Fibroblast of skin of right quadriceps (primary cell): ENCODE measurements around the gene SOX13.

Source experiments
- DNase-seq: peaks from one replicate; pipeline ENCODE4 v3.0.0-alpha.2; 2013

The SOX13 gene

GRCh38 chr1:204154568-204155255, 81.8 kb downstream of the SOX13 start:
- DNase-seq: no peak

GRCh38 chr1:204155881-204156280, 83.0 kb downstream of the SOX13 start:
- DNase-seq: no peak

- DNase-seq: no peak
These were observed 85.0 kb downstream of the SOX13 start for GRCh38 chr1:204157962-204158361.

- DNase-seq: no peak
These were observed 88.9 kb downstream of the SOX13 start for GRCh38 chr1:204161609-204162493.

GRCh38 chr1:204162494-204163074, 89.7 kb downstream of the SOX13 start:
- DNase-seq: peak; percentile 60

GRCh38 chr1:204166219-204166618, 93.3 kb downstream of the SOX13 start, which contains the start of gene REN:
REN (minus strand) TSS chr1:204166337; CDS start chr1:204166293, 44 bp downstream.
- DNase-seq: no peak

- DNase-seq: no peak
These were observed 94.8 kb downstream of the SOX13 start for GRCh38 chr1:204167730-204168129.

GRCh38 chr1:204169858-204170257, 96.9 kb downstream of the SOX13 start:
- DNase-seq: no peak

GRCh38 chr1:204170494-204171155, 97.7 kb downstream of the SOX13 start:
- DNase-seq: no peak

- DNase-seq: peak; percentile 69
These were observed 98.8 kb downstream of the SOX13 start for GRCh38 chr1:204171751-204172178.

- DNase-seq: no peak
These were observed 99.6 kb downstream of the SOX13 start for GRCh38 chr1:204172404-204173029.

- no peak for DNase-seq
These were observed 102.0 kb downstream of the SOX13 start for GRCh38 chr1:204174958-204175357.

- no peak for DNase-seq
These were observed 103.1 kb downstream of the SOX13 start for GRCh38 chr1:204176049-204176448.

- no peak for DNase-seq
These were observed 104.2 kb downstream of the SOX13 start for GRCh38 chr1:204177133-204177532.
